CD4-positive, alpha-beta T cell treated with Interleukin-17A for 4 hours (primary cell): ENCODE data around the gene KRT80.

Experiments used
- DNase-seq: peaks from one replicate; pipeline ENCODE4 v3.0.0-alpha.2; 2020; ENCODE audit warnings: mixed read lengths

KRT80 gene

GRCh38 chr12:52175371-52176350, 16.2 kb downstream of the KRT80 start:
- no peak for DNase-seq

- DNase-seq = no peak
Measured at GRCh38 chr12:52173526-52173925, 18.3 kb downstream of the KRT80 start.

GRCh38 chr12:52172956-52173355, 18.9 kb downstream of the KRT80 start:
- no peak for DNase-seq

- DNase-seq = no peak
Measured at GRCh38 chr12:52171950-52172512, 19.8 kb downstream of the KRT80 start.

GRCh38 chr12:52170827-52171226, 21.0 kb downstream of the KRT80 start:
- DNase-seq = no peak

- no peak for DNase-seq
Measured at GRCh38 chr12:52169886-52170285, 21.9 kb downstream of the KRT80 start.

GRCh38 chr12:52168019-52168717, 23.6 kb downstream of the KRT80 start:
- no peak for DNase-seq

GRCh38 chr12:52167526-52167925, 24.3 kb downstream of the KRT80 start:
- no peak for DNase-seq

- no peak for DNase-seq
Measured at GRCh38 chr12:52166672-52167071, 25.1 kb downstream of the KRT80 start.

- DNase-seq = no peak
Measured at GRCh38 chr12:52165096-52165855, 26.5 kb downstream of the KRT80 start.

- no peak for DNase-seq
Measured at GRCh38 chr12:52164624-52165023, 27.2 kb downstream of the KRT80 start.

GRCh38 chr12:52162981-52163380, 28.8 kb downstream of the KRT80 start:
- no peak for DNase-seq

- no peak for DNase-seq
Measured at GRCh38 chr12:52160200-52160599, 31.6 kb downstream of the KRT80 start.

GRCh38 chr12:52157566-52158150, 34.2 kb downstream of the KRT80 start:
- no peak for DNase-seq

- peak; percentile 84 for DNase-seq
Measured at GRCh38 chr12:52156757-52157565, 34.9 kb downstream of the KRT80 start.

GRCh38 chr12:52156311-52156710, 35.5 kb downstream of the KRT80 start:
- DNase-seq = no peak

GRCh38 chr12:52155048-52155868, 36.6 kb downstream of the KRT80 start:
- peak; percentile 60 for DNase-seq

- no peak for DNase-seq
Measured at GRCh38 chr12:52152905-52153317, 38.9 kb downstream of the KRT80 start.

- DNase-seq = peak; percentile 83
Measured at GRCh38 chr12:52151837-52152783, 39.7 kb downstream of the KRT80 start.
